IPS DF 4.7 (cell line): Measurements from ENCODE around the gene HOXA1.

Source experiments
- DNase-seq: peaks from one replicate; pipeline ENCODE4 v3.0.0-alpha.2; 2013; ENCODE audit warnings: low spot score; ENCODE audit errors: extremely low read depth

HOXA1 gene

GRCh38 chr7:27132214-27132613 is 36.4 kb upstream of the HOXA1 start:
- DNase-seq, result no peak

- no peak for DNase-seq
These were observed 35.6 kb upstream of the HOXA1 start for GRCh38 chr7:27131390-27131819.

- DNase-seq, result no peak
These were observed 35.0 kb upstream of the HOXA1 start, which contains the start of gene HOXA4 for GRCh38 chr7:27130540-27131389. Gene HOXA4 (minus strand): TSS chr7:27130757. CDS start chr7:27130733, 24 bp downstream.

- no peak for DNase-seq
These were observed 34.1 kb upstream of the HOXA1 start for GRCh38 chr7:27129729-27130539.

- no peak for DNase-seq
These were observed 33.3 kb upstream of the HOXA1 start for GRCh38 chr7:27128776-27129728.

GRCh38 chr7:27128034-27128433 is 32.2 kb upstream of the HOXA1 start:
- no peak for DNase-seq

GRCh38 chr7:27126596-27127327 is 31.0 kb upstream of the HOXA1 start:
- DNase-seq, result no peak

- DNase-seq, result no peak
These were observed 30.2 kb upstream of the HOXA1 start for GRCh38 chr7:27125986-27126394.

- no peak for DNase-seq
These were observed 29.3 kb upstream of the HOXA1 start for GRCh38 chr7:27124902-27125689.

GRCh38 chr7:27124096-27124901 is 28.5 kb upstream of the HOXA1 start:
- no peak for DNase-seq

GRCh38 chr7:27123477-27124053 is 27.8 kb upstream of the HOXA1 start:
- no peak for DNase-seq

- DNase-seq, result no peak
These were observed 27.2 kb upstream of the HOXA1 start for GRCh38 chr7:27123007-27123476.

- DNase-seq, result no peak
These were observed 26.5 kb upstream of the HOXA1 start for GRCh38 chr7:27122077-27122910.

- DNase-seq, result no peak
These were observed 25.9 kb upstream of the HOXA1 start for GRCh38 chr7:27121684-27122076.

- no peak for DNase-seq
These were observed 23.7 kb upstream of the HOXA1 start for GRCh38 chr7:27119412-27119911.

GRCh38 chr7:27118580-27118979 is 22.8 kb upstream of the HOXA1 start:
- DNase-seq, result no peak

GRCh38 chr7:27117887-27118491 is 22.2 kb upstream of the HOXA1 start:
- DNase-seq, result no peak
